Progenitor cell of endocrine pancreas (in vitro differentiated cells): Measurements from ENCODE around the gene MED12L. TPM values are rescaled to one million over a fixed set of nuclear protein-coding genes. Genes with fewer than 3 reads are reported as not detected.
"Not testable (repeated sequence)": the region's sequence is repeated elsewhere in the genome, so short reads cannot be mapped to it uniquely, and the experiment has no call there.

ENCODE experiments used
- DNase-seq: peaks from one replicate; pipeline ENCODE4 v3.0.0; 2021; ENCODE audit warnings: low spot score; ENCODE audit not compliant: unreplicated experiment
- H3K27ac Mint-ChIP-seq: 2 replicates; pipeline ENCODE4 v1.8.0; 2021; ENCODE audit warnings: mild to moderate bottlenecking, moderate library complexity, mixed read lengths
- H3K27me3 Mint-ChIP-seq: 2 replicates; pipeline ENCODE4 v1.8.0; 2021; ENCODE audit warnings: mixed read lengths
- H3K36me3 Mint-ChIP-seq: 2 replicates; pipeline ENCODE4 v1.8.0; 2022; ENCODE audit warnings: mixed read lengths; ENCODE audit not compliant: insufficient read depth
- H3K4me1 Mint-ChIP-seq: 2 replicates; pipeline ENCODE4 v1.8.0; 2021; ENCODE audit warnings: low read depth, mixed read lengths
- H3K4me3 Mint-ChIP-seq: 2 replicates; pipeline ENCODE4 v1.8.0; 2021; ENCODE audit warnings: low read depth, mild to moderate bottlenecking, moderate library complexity, mixed read lengths
- H3K9me3 Mint-ChIP-seq: 2 replicates; pipeline ENCODE4 v1.8.0; 2021; ENCODE audit warnings: low read depth, mixed read lengths
- total RNA-seq: library from RNA; stranded (reverse); gene quantifications from 2 replicates; pipeline ENCODE4 v1.2.1, GENCODE V29; 2021
- TF ChIP-seq, protein P1 (sequence below): fragments of 200-600 bp; sonication (generic); IDR thresholded peaks from one replicate; pipeline ENCODE4 v1.5.0; 2021; ENCODE audit warnings: antibody characterized with exemption, mild to moderate bottlenecking; ENCODE audit not compliant: unreplicated experiment

The MED12L gene
- total RNA-seq, 1 donor from 2014 or later: 8.9 TPM

DNA sequence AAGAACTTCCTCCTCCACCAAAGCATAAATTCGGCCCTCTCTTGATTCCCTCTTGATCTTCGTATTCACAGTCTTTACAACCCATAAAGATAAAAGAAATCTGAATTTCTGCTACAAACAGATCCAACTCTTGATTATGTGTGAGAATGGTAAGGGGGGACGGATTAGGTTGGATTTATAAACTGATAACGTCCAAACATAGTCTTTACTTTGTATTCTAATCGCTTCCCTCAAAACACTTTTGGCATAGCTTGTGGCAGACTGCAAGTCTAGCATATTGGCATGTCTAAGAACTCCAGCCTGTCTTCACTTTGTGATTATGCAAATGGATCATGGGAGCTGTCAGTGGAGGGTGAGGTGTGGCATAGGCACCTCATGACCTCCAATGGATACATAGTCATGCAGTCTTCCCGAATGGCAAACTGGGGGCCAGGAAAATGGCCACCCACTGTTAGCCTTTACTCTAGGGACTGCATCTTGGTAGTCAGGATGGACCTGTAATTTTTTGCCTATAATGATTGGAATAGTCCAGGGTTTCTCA, 141.9 kb downstream of the MED12L start:
- TF ChIP-seq, protein P1, sequence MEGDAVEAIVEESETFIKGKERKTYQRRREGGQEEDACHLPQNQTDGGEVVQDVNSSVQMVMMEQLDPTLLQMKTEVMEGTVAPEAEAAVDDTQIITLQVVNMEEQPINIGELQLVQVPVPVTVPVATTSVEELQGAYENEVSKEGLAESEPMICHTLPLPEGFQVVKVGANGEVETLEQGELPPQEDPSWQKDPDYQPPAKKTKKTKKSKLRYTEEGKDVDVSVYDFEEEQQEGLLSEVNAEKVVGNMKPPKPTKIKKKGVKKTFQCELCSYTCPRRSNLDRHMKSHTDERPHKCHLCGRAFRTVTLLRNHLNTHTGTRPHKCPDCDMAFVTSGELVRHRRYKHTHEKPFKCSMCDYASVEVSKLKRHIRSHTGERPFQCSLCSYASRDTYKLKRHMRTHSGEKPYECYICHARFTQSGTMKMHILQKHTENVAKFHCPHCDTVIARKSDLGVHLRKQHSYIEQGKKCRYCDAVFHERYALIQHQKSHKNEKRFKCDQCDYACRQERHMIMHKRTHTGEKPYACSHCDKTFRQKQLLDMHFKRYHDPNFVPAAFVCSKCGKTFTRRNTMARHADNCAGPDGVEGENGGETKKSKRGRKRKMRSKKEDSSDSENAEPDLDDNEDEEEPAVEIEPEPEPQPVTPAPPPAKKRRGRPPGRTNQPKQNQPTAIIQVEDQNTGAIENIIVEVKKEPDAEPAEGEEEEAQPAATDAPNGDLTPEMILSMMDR: no peak
- Mint-ChIP-seq H3K36me3 (peaks cover 2% of the 10 kb centered on the region), H3K27ac (no peak overlapping the region), H3K4me3 (no peak overlapping the region), H3K9me3 (peaks cover 3% of the 10 kb centered on the region), H3K27me3 (no peaks in the 10 kb centered on the region), H3K4me1 (peaks cover 6% of the 10 kb centered on the region)
- DNase-seq: no peak

DNA sequence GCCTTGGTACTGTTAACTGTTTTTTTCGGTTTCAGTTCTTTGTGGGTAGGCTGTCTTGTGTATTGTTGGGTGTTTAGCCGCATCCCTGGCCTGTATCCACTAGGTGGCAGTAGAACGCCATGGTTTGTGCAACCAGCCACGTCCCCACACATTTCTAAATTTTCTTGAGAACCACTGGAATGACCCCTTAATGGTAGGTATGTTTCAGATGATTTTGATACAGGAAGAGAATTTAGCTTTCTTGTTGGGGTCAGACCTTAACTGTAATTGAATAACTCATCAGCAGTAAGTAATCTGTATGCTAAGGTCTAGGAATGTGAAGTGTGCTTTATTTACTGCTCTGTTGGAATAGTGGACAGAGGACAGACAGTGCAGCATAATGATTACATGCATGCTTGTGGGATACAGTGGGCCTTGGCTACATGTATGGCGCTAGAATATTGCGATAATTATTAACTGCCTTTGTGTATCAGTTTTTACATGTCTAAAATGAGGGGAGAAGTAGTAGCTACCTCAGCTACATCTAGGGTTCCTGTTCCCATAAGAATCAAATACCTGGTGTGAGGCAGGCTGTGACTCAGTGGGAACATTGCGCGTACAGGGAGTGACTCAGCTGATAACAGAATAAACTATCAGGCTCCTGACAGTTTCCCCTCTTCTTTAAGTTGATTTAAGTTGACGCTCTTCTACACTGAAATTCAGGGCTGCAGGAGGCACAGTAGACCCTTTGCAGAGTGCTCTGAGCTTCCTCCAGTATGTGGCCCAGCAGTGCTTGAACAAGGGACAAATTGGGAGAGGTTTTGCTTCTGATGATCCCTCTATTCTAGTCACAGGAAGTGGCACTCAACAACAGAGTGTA, 142.6 kb downstream of the MED12L start:
- H3K9me3 Mint-ChIP-seq: no peaks in the 10 kb centered on the region
- no peaks in the 10 kb centered on the region for H3K27me3 Mint-ChIP-seq
- DNase-seq: peak; percentile 60
- H3K4me1 Mint-ChIP-seq: peaks cover 6% of the 10 kb centered on the region
- TF ChIP-seq, protein P1: peak; percentile 93
- no peak overlapping the region for H3K4me3 Mint-ChIP-seq
- no peaks in the 10 kb centered on the region for H3K36me3 Mint-ChIP-seq
- no peak overlapping the region for H3K27ac Mint-ChIP-seq

DNA sequence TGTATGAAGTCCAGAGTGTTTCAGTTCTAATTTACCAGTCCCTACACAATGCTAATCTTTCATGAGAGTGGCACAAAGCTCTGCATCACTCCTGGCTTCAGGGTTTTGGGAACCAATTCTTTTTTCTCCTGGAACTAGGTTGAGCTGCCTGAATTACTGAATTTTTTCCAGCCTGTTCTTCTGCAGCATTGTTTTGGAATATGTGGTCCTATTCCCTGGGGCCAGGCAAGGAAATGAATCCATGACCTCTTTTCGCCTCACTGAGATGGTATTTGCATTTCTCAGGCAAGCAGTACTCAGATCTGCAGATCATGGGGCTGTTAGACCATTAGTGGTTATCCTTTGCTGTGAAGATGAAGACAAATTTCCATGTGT, 143.2 kb downstream of the MED12L start:
- no peaks in the 10 kb centered on the region for H3K9me3 Mint-ChIP-seq
- DNase-seq: no peak
- H3K4me3 Mint-ChIP-seq: no peak overlapping the region
- no peaks in the 10 kb centered on the region for H3K36me3 Mint-ChIP-seq
- no peaks in the 10 kb centered on the region for H3K27me3 Mint-ChIP-seq
- no peak overlapping the region for H3K27ac Mint-ChIP-seq
- H3K4me1 Mint-ChIP-seq: peaks cover 6% of the 10 kb centered on the region
- TF ChIP-seq, protein P1: no peak

DNA sequence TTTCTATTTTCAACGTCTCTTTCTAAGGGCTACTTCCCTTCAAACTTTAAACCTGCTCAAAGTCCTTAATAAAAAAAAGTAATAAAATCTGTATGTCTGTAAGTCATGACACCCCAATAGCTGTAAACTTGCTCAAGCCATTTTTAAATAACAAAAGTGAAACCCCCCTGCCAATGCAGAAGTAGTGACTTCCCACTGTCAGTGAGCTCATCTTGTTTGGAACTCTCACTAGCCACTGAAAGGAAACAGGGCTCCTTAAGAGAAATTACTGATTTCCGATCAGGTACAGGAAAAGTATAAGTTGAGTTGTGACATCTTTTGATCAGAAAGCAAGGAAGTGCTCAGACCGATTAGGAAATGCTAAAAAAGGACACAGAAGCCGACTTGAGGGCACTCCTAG, 145.2 kb downstream of the MED12L start:
- no peak for DNase-seq
- TF ChIP-seq, protein P1: no peak
- no peak overlapping the region for H3K27ac Mint-ChIP-seq
- no peak overlapping the region for H3K4me3 Mint-ChIP-seq
- no peaks in the 10 kb centered on the region for H3K9me3 Mint-ChIP-seq
- no peaks in the 10 kb centered on the region for H3K36me3 Mint-ChIP-seq
- peaks cover 3% of the 10 kb centered on the region for H3K4me1 Mint-ChIP-seq
- H3K27me3 Mint-ChIP-seq: no peaks in the 10 kb centered on the region

DNA sequence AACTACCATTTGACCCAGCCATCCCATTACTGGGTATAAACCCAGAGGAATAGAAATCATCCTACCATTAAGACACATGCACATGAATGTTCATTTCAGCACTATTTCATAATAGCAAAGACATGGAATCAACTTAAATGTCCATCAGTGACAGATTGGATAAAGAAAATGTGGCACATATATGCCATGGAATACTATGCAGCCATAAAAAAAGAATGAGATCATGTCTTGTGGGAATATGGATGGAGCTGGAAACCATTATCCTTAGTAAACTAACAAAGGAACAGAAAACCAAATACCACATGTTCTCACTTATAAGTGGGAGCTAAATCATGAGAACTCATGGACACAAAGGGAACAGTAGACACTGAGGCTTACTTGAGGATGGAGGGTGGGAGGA, 146.9 kb downstream of the MED12L start:
- not testable (repeated sequence) for H3K36me3 Mint-ChIP-seq, DNase-seq, H3K27me3 Mint-ChIP-seq, H3K4me3 Mint-ChIP-seq, H3K9me3 Mint-ChIP-seq, H3K4me1 Mint-ChIP-seq, H3K27ac Mint-ChIP-seq

DNA sequence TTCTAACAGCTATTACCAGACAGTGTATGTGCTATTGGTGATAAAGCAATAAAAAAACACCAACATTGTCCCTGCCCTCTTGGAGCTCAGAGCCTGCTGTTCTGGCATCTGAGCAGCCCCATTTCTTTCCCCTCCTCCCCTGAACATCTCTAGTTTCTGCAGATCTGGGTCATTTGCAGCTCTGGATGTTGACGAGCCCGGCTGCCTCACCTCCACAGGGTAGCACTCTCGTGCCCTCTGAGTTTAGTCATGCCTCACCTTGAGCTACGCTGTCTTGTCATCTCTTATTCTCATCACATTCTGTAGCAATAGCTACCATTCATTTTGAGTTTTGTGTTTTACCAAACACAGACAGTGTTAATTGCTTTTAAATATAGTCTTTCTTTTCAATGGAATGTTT, 147.5 kb downstream of the MED12L start:
- TF ChIP-seq, protein P1: no peak
- H3K27ac Mint-ChIP-seq: no peak overlapping the region
- no peaks in the 10 kb centered on the region for H3K27me3 Mint-ChIP-seq
- no peaks in the 10 kb centered on the region for H3K36me3 Mint-ChIP-seq
- no peak for DNase-seq
- no peaks in the 10 kb centered on the region for H3K9me3 Mint-ChIP-seq
- H3K4me3 Mint-ChIP-seq: no peak overlapping the region
- H3K4me1 Mint-ChIP-seq: peaks cover 2% of the 10 kb centered on the region
